HG02763 (cell line): ENCODE results near the gene MAGEA8.
"Not testable (repeated sequence)": the region's sequence is repeated elsewhere in the genome, so short reads cannot be mapped to it uniquely, and the experiment has no call there.

Experiments used
- ATAC-seq: cut with Tn5 transposase; IDR thresholded peaks from one replicate; pipeline ENCODE4 v1.9.1; 2021; ENCODE audit warnings: mild to moderate bottlenecking, moderate library complexity; ENCODE audit not compliant: unreplicated experiment

MAGEA8 gene

GRCh38 chrX:149903889-149904748 is 23.1 kb downstream of the MAGEA8 start:
- peak; percentile 79 for ATAC-seq

GRCh38 chrX:149908308-149908707 is 27.3 kb downstream of the MAGEA8 start:
- ATAC-seq, result no peak

- ATAC-seq, result no peak
These were observed 27.7 kb downstream of the MAGEA8 start for GRCh38 chrX:149908727-149909126.

GRCh38 chrX:149909324-149910177 is 28.6 kb downstream of the MAGEA8 start:
- ATAC-seq, result no peak

GRCh38 chrX:149910178-149910695 is 29.3 kb downstream of the MAGEA8 start:
- ATAC-seq, result no peak

GRCh38 chrX:149916745-149917392 is 35.9 kb downstream of the MAGEA8 start:
- ATAC-seq, result no peak

GRCh38 chrX:149923836-149924235 is 42.9 kb downstream of the MAGEA8 start:
- ATAC-seq, result not testable (repeated sequence)

GRCh38 chrX:149924434-149924833 is 43.5 kb downstream of the MAGEA8 start:
- not testable (repeated sequence) for ATAC-seq

GRCh38 chrX:149927245-149927963 is 46.4 kb downstream of the MAGEA8 start:
- not testable (repeated sequence) for ATAC-seq

GRCh38 chrX:149927964-149928258 is 46.9 kb downstream of the MAGEA8 start:
- ATAC-seq, result not testable (repeated sequence)

- not testable (repeated sequence) for ATAC-seq
These were observed 47.7 kb downstream of the MAGEA8 start for GRCh38 chrX:149928635-149929034.

GRCh38 chrX:149929400-149929799 is 48.4 kb downstream of the MAGEA8 start, which contains the start of gene HSFX4:
HSFX4 (plus strand) TSS chrX:149929573; CDS start chrX:149929645, 72 bp downstream.
- ATAC-seq, result not testable (repeated sequence)

GRCh38 chrX:149931355-149931754 is 50.4 kb downstream of the MAGEA8 start:
- not testable (repeated sequence) for ATAC-seq

- not testable (repeated sequence) for ATAC-seq
These were observed 51.2 kb downstream of the MAGEA8 start for GRCh38 chrX:149932150-149932549.

- ATAC-seq, result not testable (repeated sequence)
These were observed 52.0 kb downstream of the MAGEA8 start for GRCh38 chrX:149932970-149933369.

GRCh38 chrX:149933547-149933946 is 52.6 kb downstream of the MAGEA8 start:
- ATAC-seq, result not testable (repeated sequence)
